Measurements from ENCODE around the gene DLD.

The DLD gene

GRCh38 chr7:107962817-107963216, 71.8 kb downstream of the DLD start:
- no peak for TF ChIP-seq CTCF (IDR thresholded peaks at IDR 0.05; ENCODE audit: poor library complexity, severe bottlenecking)
- H3K4me3 ChIP-seq (ENCODE audit: severe bottlenecking), result no peak overlapping the region
- no peaks in the 10 kb centered on the region for H3K27me3 ChIP-seq (ENCODE audit: insufficient read depth, poor library complexity, severe bottlenecking)
- H3K36me3 ChIP-seq (ENCODE audit: low read depth), result peaks cover 100% of the 10 kb centered on the region
- no peak for DNase-seq (ENCODE audit: low spot score)
- no peak for ATAC-seq (ENCODE audit: low read depth)
- no peaks in the 10 kb centered on the region for H3K4me1 ChIP-seq (ENCODE audit: insufficient read depth, poor library complexity, severe bottlenecking)
- no peaks in the 10 kb centered on the region for H3K9me3 ChIP-seq (ENCODE audit: severe bottlenecking)
- no peak overlapping the region for H3K27ac ChIP-seq (ENCODE audit: poor library complexity, severe bottlenecking)

DNA sequence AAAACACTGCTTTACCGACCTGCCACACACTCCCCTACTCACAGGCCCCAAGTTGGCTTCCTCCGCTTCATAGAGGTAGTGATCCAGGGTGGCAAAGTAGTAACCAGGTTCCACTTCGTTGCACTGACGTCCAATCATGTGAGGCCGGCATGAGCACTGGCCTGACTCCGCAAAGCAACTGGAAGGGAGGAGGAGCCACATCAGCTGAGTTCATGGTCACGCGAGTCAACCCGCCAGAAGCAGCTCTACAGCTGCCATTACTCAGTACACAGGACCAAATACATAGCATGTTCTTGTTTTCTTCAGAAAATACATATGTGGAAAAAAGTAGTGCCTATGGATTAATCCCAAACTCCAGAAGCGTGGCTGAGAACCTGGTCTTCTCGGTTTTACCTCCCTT, 73.5 kb downstream of the DLD start:
- no peak for TF ChIP-seq CTCF (IDR thresholded peaks at IDR 0.05; ENCODE audit: poor library complexity, severe bottlenecking)
- ATAC-seq (ENCODE audit: low read depth) (no peak), DNase-seq (ENCODE audit: low spot score) (no peak)
- no peaks in the 10 kb centered on the region for H3K27me3 ChIP-seq (ENCODE audit: insufficient read depth, poor library complexity, severe bottlenecking)
- H3K9me3 ChIP-seq (ENCODE audit: severe bottlenecking), result no peaks in the 10 kb centered on the region
- no peaks in the 10 kb centered on the region for H3K4me1 ChIP-seq (ENCODE audit: insufficient read depth, poor library complexity, severe bottlenecking)
- peaks cover 100% of the 10 kb centered on the region for H3K36me3 ChIP-seq (ENCODE audit: low read depth)
- H3K4me3 ChIP-seq (ENCODE audit: severe bottlenecking), result no peak overlapping the region
- H3K27ac ChIP-seq (ENCODE audit: poor library complexity, severe bottlenecking), result no peak overlapping the region

GRCh38 chr7:107966711-107967110, 75.7 kb downstream of the DLD start:
- DNase-seq (ENCODE audit: low spot score) (no peak), ATAC-seq (ENCODE audit: low read depth) (peak; percentile 77)
- no peak for TF ChIP-seq CTCF (IDR thresholded peaks at IDR 0.05; ENCODE audit: poor library complexity, severe bottlenecking)
- no peak overlapping the region for H3K4me3 ChIP-seq (ENCODE audit: severe bottlenecking)
- peaks cover 100% of the 10 kb centered on the region for H3K36me3 ChIP-seq (ENCODE audit: low read depth)
- H3K27ac ChIP-seq (ENCODE audit: poor library complexity, severe bottlenecking), result no peak overlapping the region
- no peaks in the 10 kb centered on the region for H3K27me3 ChIP-seq (ENCODE audit: insufficient read depth, poor library complexity, severe bottlenecking)
- no peaks in the 10 kb centered on the region for H3K9me3 ChIP-seq (ENCODE audit: severe bottlenecking)
- H3K4me1 ChIP-seq (ENCODE audit: insufficient read depth, poor library complexity, severe bottlenecking), result peaks cover 11% of the 10 kb centered on the region

GRCh38 chr7:107967420-107967819, 76.4 kb downstream of the DLD start:
- ATAC-seq (ENCODE audit: low read depth) (no peak), DNase-seq (ENCODE audit: low spot score) (no peak)
- no peak overlapping the region for H3K27ac ChIP-seq (ENCODE audit: poor library complexity, severe bottlenecking)
- no peak overlapping the region for H3K4me3 ChIP-seq (ENCODE audit: severe bottlenecking)
- H3K9me3 ChIP-seq (ENCODE audit: severe bottlenecking), result no peaks in the 10 kb centered on the region
- no peaks in the 10 kb centered on the region for H3K27me3 ChIP-seq (ENCODE audit: insufficient read depth, poor library complexity, severe bottlenecking)
- H3K36me3 ChIP-seq (ENCODE audit: low read depth), result peaks cover 100% of the 10 kb centered on the region
- peaks cover 18% of the 10 kb centered on the region for H3K4me1 ChIP-seq (ENCODE audit: insufficient read depth, poor library complexity, severe bottlenecking)
- no peak for TF ChIP-seq CTCF (IDR thresholded peaks at IDR 0.05; ENCODE audit: poor library complexity, severe bottlenecking)

- no peaks in the 10 kb centered on the region for H3K9me3 ChIP-seq (ENCODE audit: severe bottlenecking)
- peaks cover 100% of the 10 kb centered on the region for H3K36me3 ChIP-seq (ENCODE audit: low read depth)
- ATAC-seq (ENCODE audit: low read depth) (no peak), DNase-seq (ENCODE audit: low spot score) (no peak)
- no peaks in the 10 kb centered on the region for H3K27me3 ChIP-seq (ENCODE audit: insufficient read depth, poor library complexity, severe bottlenecking)
- H3K27ac ChIP-seq (ENCODE audit: poor library complexity, severe bottlenecking), result no peak overlapping the region
- TF ChIP-seq CTCF (IDR thresholded peaks at IDR 0.05; ENCODE audit: poor library complexity, severe bottlenecking), result no peak
- no peak overlapping the region for H3K4me3 ChIP-seq (ENCODE audit: severe bottlenecking)
- peaks cover 28% of the 10 kb centered on the region for H3K4me1 ChIP-seq (ENCODE audit: insufficient read depth, poor library complexity, severe bottlenecking)
Measured at GRCh38 chr7:107968449-107968848, 77.5 kb downstream of the DLD start.
